ENCODE results near the gene COBLL1. TPM values are rescaled to one million over a fixed set of nuclear protein-coding genes. Genes with fewer than 3 reads are reported as not detected.

COBLL1 gene
- total RNA-seq, 1 donor from 2014 or later, result 207 TPM

Other genes starting within 250 kb of the COBLL1 start
- 6.7 TPM for gene GRB14, start 220.3 kb downstream of the COBLL1 start, total RNA-seq
- gene SLC38A11, start 113.7 kb upstream of the COBLL1 start, total RNA-seq, result 2.4 TPM

Data from ureter (tissue), 1 donor.